Activated CD4-positive, alpha-beta T cell treated with anti-CD3 and anti-CD28 coated beads, Interleukin-2, amount 10 ng/mL, durations not matched to agents 24 days and 14 days (primary cell): ENCODE data around the gene OR10S1. TPM values are rescaled to one million over a fixed set of nuclear protein-coding genes. Genes with fewer than 3 reads are reported as not detected.

Experiments
- total RNA-seq: library from RNA; stranded (reverse); gene quantifications from 2 replicates; pipeline ENCODE4 v1.2.3, GENCODE V29; 2022

The OR10S1 gene
- total RNA-seq, 1 donor from 2014 or later: not detected

Other genes with a start within 250 kb of the OR10S1 start
- gene ZNF202, start 236.1 kb downstream of the OR10S1 start, total RNA-seq: 22.6 and 22.9 TPM in 2 replicates
- gene OR6X1, start 223.3 kb downstream of the OR10S1 start, total RNA-seq: not detected in 2 replicates
- not detected in 2 replicates for gene OR6M1, start 171.4 kb downstream of the OR10S1 start, total RNA-seq
- gene TMEM225, start 92.1 kb downstream of the OR10S1 start, total RNA-seq: not detected in 2 replicates
- gene OR8D4, start 75.6 kb downstream of the OR10S1 start, total RNA-seq: not detected in 2 replicates
- gene OR4D5, start 38.2 kb downstream of the OR10S1 start, total RNA-seq: not detected in 2 replicates
- gene OR6T1, start 33.9 kb downstream of the OR10S1 start, total RNA-seq: not detected in 2 replicates
- gene OR10G6, start 17.4 kb upstream of the OR10S1 start, total RNA-seq: not detected in 2 replicates
- not detected in 2 replicates for gene OR10G4, start 35.2 kb upstream of the OR10S1 start, total RNA-seq
- not detected in 2 replicates for gene OR10G9, start 45.2 kb upstream of the OR10S1 start, total RNA-seq
- not detected in 2 replicates for gene OR10G8, start 49.0 kb upstream of the OR10S1 start, total RNA-seq
- not detected in 2 replicates for gene OR10G7, start 63.5 kb upstream of the OR10S1 start, total RNA-seq
- gene VWA5A, start 137.7 kb upstream of the OR10S1 start, total RNA-seq: 6.5 and 6.8 TPM in 2 replicates
- gene OR10D3, start 205.6 kb upstream of the OR10S1 start, total RNA-seq: not detected in 2 replicates